SK-MEL-5 (cell line): Measurements from ENCODE around the gene MPP7. TPM values are rescaled to one million over a fixed set of nuclear protein-coding genes. Genes with fewer than 3 reads are reported as not detected.

Source experiments
- small RNA-seq, 2 experiments: library from RNA; depleted of rRNA; stranded (forward); fragments of <200 nt; gene quantifications; one replicate each; pipeline ENCODE3, GENCODE V24; 2014
- total RNA-seq: library from RNA; depleted of rRNA; stranded (reverse); fragments of >200 nt; shearing (Covaris generic); gene quantifications from 2 replicates; pipeline ENCODE4 v1.2.3, GENCODE V29; 2014; rRNA removed

MPP7 gene
- total RNA-seq, 1 experiment from 2014 or later = 0.34 TPM

Small RNA genes within 50 kb of the gene (small RNA-seq; reads per million reads assigned to genes)
- 0 reads per million in 2 experiments for gene MIR8086

Other genes with a start within 250 kb of the MPP7 start
- 58.6 and 63.7 TPM in 2 replicates for gene WAC, start 230.1 kb upstream of the MPP7 start, total RNA-seq